ENCODE results near the gene ODAD4. TPM values are rescaled to one million over a fixed set of nuclear protein-coding genes. Genes with fewer than 3 reads are reported as not detected.

The ODAD4 gene
- total and polyA plus RNA-seq, 2 of the 4 experiments (the other 2 are of a cell fraction) = 0.38 to 0.54 TPM

DNA sequence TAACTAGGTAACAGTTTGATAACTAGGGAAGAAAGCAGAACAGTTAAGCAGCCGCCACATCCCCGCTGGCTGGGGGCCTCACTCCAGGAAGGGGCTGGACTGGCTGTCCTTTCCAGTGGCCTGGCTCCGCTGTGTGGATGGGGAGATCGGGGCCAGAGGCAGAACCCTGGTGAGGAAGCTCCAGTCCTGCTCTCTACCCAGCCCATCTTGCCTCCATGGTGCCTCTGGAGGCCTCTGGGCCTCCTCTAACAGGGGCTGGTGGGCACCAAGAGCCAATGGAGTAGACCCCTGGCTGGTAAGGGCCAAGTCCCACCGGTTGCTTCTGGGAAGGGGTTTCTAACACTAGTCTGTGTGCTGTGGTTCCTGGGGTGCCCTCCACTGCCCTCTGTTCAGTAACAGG is 44.2 kb downstream of the ODAD4 start:
- ATAC-seq (ENCODE audit: low read depth) = no peak
- H2AFZ ChIP-seq (replicated peaks; ENCODE audit: low read length, poor library complexity) = no peak overlapping the region
- WGBS, 2 experiments (ENCODE audit: extremely low coverage in 2 of 2, insufficient read length in 1 of 2) = no CpG with 5 or more reads among the region's 5 CpGs
- H2BK20ac ChIP-seq (ENCODE audit: low read depth, low read length) = no peak overlapping the region
- no peak overlapping the region for H3K4me2 ChIP-seq (ENCODE audit: low read depth, low read length)
- no peak overlapping the region for H4K8ac ChIP-seq (ENCODE audit: low read depth in 2 of 2, low read length in 2 of 2)
- intact Hi-C loops (cut with micrococcal nuclease) = no loop called here
- no peak overlapping the region for H2BK120ac ChIP-seq (ENCODE audit: low read depth, low read length)
- ChIA-PET CTCF (no interaction called here), POLR2A (ENCODE audit: unreplicated experiment) (no interaction called here)
- H3K36me3 ChIP-seq (ENCODE audit: control insufficient read depth, insufficient read depth, low read length) = peaks cover 69% of the 10 kb centered on the region
- H3K18ac ChIP-seq (ENCODE audit: low read depth, low read length) = no peak overlapping the region
- peaks cover 5% of the 10 kb centered on the region; the same call in 1 of the 2 replicates for H3K9me1 ChIP-seq (ENCODE audit: insufficient read depth, low read length)
- no peak overlapping the region for H2AK5ac ChIP-seq (ENCODE audit: low read depth, low read length)
- no peak overlapping the region for H2AK9ac ChIP-seq (replicated peaks; ENCODE audit: low read depth, low read length, poor library complexity)
- in situ Hi-C loops (cut with MboI; ENCODE audit: low sequenced_read_pairs) = no loop called here
- H3K4ac ChIP-seq (ENCODE audit: low read depth, low read length) = no peak overlapping the region
- H3K27me3 ChIP-seq (ENCODE audit: control insufficient read depth, insufficient read depth, low read length) = no peaks in the 10 kb centered on the region
- H4K20me1 ChIP-seq (ENCODE audit: insufficient read depth, low read length) = peaks cover 48% of the 10 kb centered on the region
- H3K56ac ChIP-seq (ENCODE audit: extremely low read depth, insufficient read depth, low read length) = no peak overlapping the region
- no peak overlapping the region for H2BK15ac ChIP-seq (ENCODE audit: low read depth, low read length)
- H3K4me1 ChIP-seq (ENCODE audit: control insufficient read depth, insufficient read depth, low read length) = no peaks in the 10 kb centered on the region; the same call in 1 of the 2 replicates
- no peak overlapping the region for H3K4me3 ChIP-seq (ENCODE audit: insufficient read depth, low read depth, low read length)
- no peak overlapping the region for H4K91ac ChIP-seq (ENCODE audit: insufficient read depth, low read depth, low read length)
- no peak overlapping the region for H3K23ac ChIP-seq (ENCODE audit: low read depth, low read length)
- DNase-seq = no peak
- no peak overlapping the region for H3K27ac ChIP-seq (ENCODE audit: insufficient read depth, low read length)
- no peak overlapping the region for H2BK5ac ChIP-seq (ENCODE audit: low read depth, low read length, poor library complexity, severe bottlenecking)
- dilution Hi-C loops (cut with HindIII; ENCODE audit: low sequenced_read_pairs, unreplicated experiment) = no loop called here
- no TSS peak for BruUV-seq (replicated peaks)
- peaks cover 20 to 62% of the 10 kb centered on the region in 2 experiments for H3K79me1 ChIP-seq (ENCODE audit: low read depth in 1 of 2, low read length in 2 of 2)
- H3K14ac ChIP-seq (replicated peaks; ENCODE audit: low read depth, low read length) = no peak overlapping the region
- H3K9ac ChIP-seq (ENCODE audit: low read depth, low read length) = no peak overlapping the region
- H3K9me3 ChIP-seq (ENCODE audit: control insufficient read depth, insufficient read depth, low read length) = no peaks in the 10 kb centered on the region
- H4K5ac ChIP-seq (ENCODE audit: low read depth, low read length) = no peak overlapping the region
- TF ChIP-seq RCOR1 (IDR thresholded peaks at IDR 0.05; ENCODE audit: insufficient replicate concordance, low read length) (no peak), MAZ (IDR thresholded peaks at IDR 0.05; ENCODE audit: borderline replicate concordance, low read depth, low read length) (no peak), RFX5 (IDR thresholded peaks at IDR 0.05; ENCODE audit: low read depth, low read length) (no peak), BHLHE40 (IDR thresholded peaks at IDR 0.05; ENCODE audit: low read depth, low read length) (no peak)
- TF ChIP-seq, protein P1, sequence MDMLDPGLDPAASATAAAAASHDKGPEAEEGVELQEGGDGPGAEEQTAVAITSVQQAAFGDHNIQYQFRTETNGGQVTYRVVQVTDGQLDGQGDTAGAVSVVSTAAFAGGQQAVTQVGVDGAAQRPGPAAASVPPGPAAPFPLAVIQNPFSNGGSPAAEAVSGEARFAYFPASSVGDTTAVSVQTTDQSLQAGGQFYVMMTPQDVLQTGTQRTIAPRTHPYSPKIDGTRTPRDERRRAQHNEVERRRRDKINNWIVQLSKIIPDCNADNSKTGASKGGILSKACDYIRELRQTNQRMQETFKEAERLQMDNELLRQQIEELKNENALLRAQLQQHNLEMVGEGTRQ (IDR thresholded peaks at IDR 0.05; ENCODE audit: low read depth, low read length) = no peak
